ENCODE measurements around the gene KHDC4.

GRCh38 chr1:155961937-155962336 lies 27.7 kb upstream of the KHDC4 start:
- TF ChIP-seq EZH2 (IDR thresholded peaks at IDR 0.05; ENCODE audit: borderline replicate concordance) (no peak), EZH2phosphoT487 (IDR thresholded peaks at IDR 0.05; ENCODE audit: low read depth, severe bottlenecking, unreplicated experiment) (no peak)
- TF ChIP-seq, protein P1, sequence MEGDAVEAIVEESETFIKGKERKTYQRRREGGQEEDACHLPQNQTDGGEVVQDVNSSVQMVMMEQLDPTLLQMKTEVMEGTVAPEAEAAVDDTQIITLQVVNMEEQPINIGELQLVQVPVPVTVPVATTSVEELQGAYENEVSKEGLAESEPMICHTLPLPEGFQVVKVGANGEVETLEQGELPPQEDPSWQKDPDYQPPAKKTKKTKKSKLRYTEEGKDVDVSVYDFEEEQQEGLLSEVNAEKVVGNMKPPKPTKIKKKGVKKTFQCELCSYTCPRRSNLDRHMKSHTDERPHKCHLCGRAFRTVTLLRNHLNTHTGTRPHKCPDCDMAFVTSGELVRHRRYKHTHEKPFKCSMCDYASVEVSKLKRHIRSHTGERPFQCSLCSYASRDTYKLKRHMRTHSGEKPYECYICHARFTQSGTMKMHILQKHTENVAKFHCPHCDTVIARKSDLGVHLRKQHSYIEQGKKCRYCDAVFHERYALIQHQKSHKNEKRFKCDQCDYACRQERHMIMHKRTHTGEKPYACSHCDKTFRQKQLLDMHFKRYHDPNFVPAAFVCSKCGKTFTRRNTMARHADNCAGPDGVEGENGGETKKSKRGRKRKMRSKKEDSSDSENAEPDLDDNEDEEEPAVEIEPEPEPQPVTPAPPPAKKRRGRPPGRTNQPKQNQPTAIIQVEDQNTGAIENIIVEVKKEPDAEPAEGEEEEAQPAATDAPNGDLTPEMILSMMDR (IDR thresholded peaks at IDR 0.05; ENCODE audit: poor library complexity), result no peak

Data from hepatocyte (in vitro differentiated cells).